ENCODE data around the gene SUSD6.

DNA sequence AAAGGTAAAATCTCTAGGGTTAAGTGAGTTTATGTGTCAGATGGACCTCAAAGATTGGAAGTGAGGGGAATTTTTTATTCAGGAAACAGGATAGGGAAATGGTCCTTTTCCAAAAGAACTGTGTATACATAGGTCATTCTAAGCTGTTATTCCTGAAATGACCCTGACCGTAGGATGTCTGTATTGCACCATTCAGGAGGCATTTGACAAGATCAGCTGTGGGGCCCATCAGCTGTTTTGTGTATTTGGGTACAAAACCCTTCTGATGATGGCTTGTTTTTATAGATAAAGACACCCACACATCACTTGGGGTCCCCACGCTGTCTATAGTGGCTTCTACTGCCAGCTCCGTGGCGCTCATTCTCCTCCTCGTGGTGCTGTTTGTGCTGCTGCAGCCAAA, 92.9 kb downstream of the SUSD6 start:
- no peak for TF ChIP-seq POLR2A (IDR thresholded peaks at IDR 0.05)
- no peak for TF ChIP-seq CTCF (IDR thresholded peaks at IDR 0.05)
